Upper lobe of left lung (tissue), 6 donors: ENCODE data around the gene CAPN5. TPM values are rescaled to one million over a fixed set of nuclear protein-coding genes. Genes with fewer than 3 reads are reported as not detected.

ENCODE experiments used
- ATAC-seq, 2 donors: fragments of 200-7000 bp; cut with Tn5 transposase; one replicate each; pipeline ENCODE4 v1.9.1; 2022; ENCODE audit warnings: mild to moderate bottlenecking in 2 of 2, moderate library complexity in 2 of 2; ENCODE audit not compliant: low FRiP score in 2 of 2
- DNase-seq, 2 donors: peaks; one replicate each; pipeline ENCODE4 v3.0.0-alpha.2; 2019 to 2020
- H3K27ac ChIP-seq, 4 donors: fragments of 200-600 bp; sonication (generic); one replicate each; pipeline ENCODE4 v1.5.1; 2016 to 2019
- H3K27me3 ChIP-seq, 4 donors: fragments of 200-600 bp; sonication (generic); one replicate each; pipeline ENCODE4 v1.5.1; 2017 to 2019
- H3K36me3 ChIP-seq, 4 donors: fragments of 200-600 bp; sonication (generic); one replicate each; pipeline ENCODE4 v1.5.1; 2016 to 2019
- H3K4me1 ChIP-seq, 4 donors: fragments of 200-600 bp; sonication (generic); one replicate each; pipeline ENCODE4 v1.5.1; 2018 to 2019
- H3K4me3 ChIP-seq, 4 donors: fragments of 200-600 bp; sonication (generic); one replicate each; pipeline ENCODE4 v1.5.1; 2017 to 2019; ENCODE audit warnings: mild to moderate bottlenecking in 2 of 4, moderate library complexity in 1 of 4
- H3K9me3 ChIP-seq, 4 donors: fragments of 200-600 bp; sonication (generic); one replicate each; pipeline ENCODE4 v1.5.1; 2018 to 2019
- EP300 ChIP-seq, 4 donors: sonication (generic); formaldehyde crosslinking; IDR thresholded peaks; one replicate each; pipeline ENCODE4 v1.5.1; 2017; ENCODE audit warnings: antibody characterized with exemption in 4 of 4, control low read depth in 2 of 4
- POLR2A ChIP-seq, 4 donors: fragments of 450-650 bp; IDR thresholded peaks; one replicate each; pipeline ENCODE4 v1.5.1; 2016 to 2017; ENCODE audit warnings: antibody characterized with exemption in 4 of 4, mild to moderate bottlenecking in 2 of 4
- POLR2AphosphoS5 ChIP-seq, 2 donors: sonication (generic); formaldehyde crosslinking; IDR thresholded peaks; one replicate each; pipeline ENCODE4 v1.5.1; 2017; ENCODE audit warnings: antibody characterized with exemption in 2 of 2
- WGBS, 2 donors: methylation state at CpG; one replicate each; pipeline ENCODE4 v1.1.5; 2017 to 2018; 5-methylcytosine and 5-hydroxymethylcytosine counted together
- total RNA-seq, 6 donors: library from RNA; depleted of rRNA in 4 of 6; stranded (reverse); fragments of >200 nt in 4 of 6; gene quantifications; one replicate each; pipeline versions ENCODE4 v1.1.0 to v1.2.1, GENCODE V29; 2016 to 2021
- TF ChIP-seq, protein P1 (sequence below), 6 experiments: fragments of 450-650 bp in 4 of 6; fragments of 200-600 bp in 2 of 6; sonication (generic) in 2 of 6; IDR thresholded peaks; one replicate each; pipeline ENCODE4 v1.5.1; 2016 to 2019; ENCODE audit warnings: antibody characterized with exemption in 6 of 6
- donor health status: DM: no; HTN: no; CAD: no; lungs with moderate emphysema.
- donor health status: DM: no; HTN: yes; CAD: no; lungs with severe emphysema.

Gene CAPN5
- total RNA-seq, 6 donors from 2014 or later = 2.6 to 8.4 (median 4.4) TPM

DNA sequence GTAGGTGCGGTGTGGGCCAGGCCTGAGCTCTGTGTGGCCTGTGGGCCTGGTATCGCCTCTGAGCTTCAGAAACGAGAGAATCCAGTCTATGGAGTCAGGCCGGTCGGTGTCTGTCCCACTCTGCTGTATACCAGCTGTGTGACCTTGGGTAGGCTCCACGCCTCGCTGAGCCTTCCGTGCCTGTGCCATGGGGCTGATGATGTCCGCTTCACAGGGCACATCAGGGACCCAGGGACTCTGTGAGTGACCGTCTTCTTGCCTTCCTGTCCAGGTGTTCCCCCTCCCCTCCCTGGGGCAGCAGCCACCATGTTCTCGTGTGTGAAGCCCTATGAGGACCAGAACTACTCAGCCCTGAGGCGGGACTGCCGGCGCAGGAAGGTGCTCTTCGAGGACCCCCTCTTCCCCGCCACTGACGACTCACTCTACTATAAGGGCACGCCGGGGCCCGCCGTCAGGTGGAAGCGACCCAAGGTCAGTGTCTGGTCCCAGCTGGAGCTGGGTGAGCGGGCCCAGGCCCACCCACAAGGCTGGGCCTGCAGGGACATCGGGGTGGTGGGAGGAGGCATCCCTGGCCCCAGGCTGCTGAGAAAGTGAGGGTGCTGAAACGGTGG, 17.9 kb downstream of the CAPN5 start:
- no peak overlapping the region for H3K27ac ChIP-seq
- H3K36me3 ChIP-seq = no peaks in the 10 kb centered on the region
- 93 to 95% methylated on average over 17 to 23 of the region's 25 CpGs for WGBS, 2 donors
- ATAC-seq (no peak), DNase-seq (peak; percentile 16 to 73)
- H3K27me3 ChIP-seq = no peaks in the 10 kb centered on the region
- H3K4me3 ChIP-seq = no peak overlapping the region
- H3K9me3 ChIP-seq = no peaks in the 10 kb centered on the region
- no peak for TF ChIP-seq EP300 (IDR thresholded peaks at IDR 0.05)
- TF ChIP-seq POLR2AphosphoS5 (IDR thresholded peaks at IDR 0.05) = no peak
- TF ChIP-seq, protein P1, sequence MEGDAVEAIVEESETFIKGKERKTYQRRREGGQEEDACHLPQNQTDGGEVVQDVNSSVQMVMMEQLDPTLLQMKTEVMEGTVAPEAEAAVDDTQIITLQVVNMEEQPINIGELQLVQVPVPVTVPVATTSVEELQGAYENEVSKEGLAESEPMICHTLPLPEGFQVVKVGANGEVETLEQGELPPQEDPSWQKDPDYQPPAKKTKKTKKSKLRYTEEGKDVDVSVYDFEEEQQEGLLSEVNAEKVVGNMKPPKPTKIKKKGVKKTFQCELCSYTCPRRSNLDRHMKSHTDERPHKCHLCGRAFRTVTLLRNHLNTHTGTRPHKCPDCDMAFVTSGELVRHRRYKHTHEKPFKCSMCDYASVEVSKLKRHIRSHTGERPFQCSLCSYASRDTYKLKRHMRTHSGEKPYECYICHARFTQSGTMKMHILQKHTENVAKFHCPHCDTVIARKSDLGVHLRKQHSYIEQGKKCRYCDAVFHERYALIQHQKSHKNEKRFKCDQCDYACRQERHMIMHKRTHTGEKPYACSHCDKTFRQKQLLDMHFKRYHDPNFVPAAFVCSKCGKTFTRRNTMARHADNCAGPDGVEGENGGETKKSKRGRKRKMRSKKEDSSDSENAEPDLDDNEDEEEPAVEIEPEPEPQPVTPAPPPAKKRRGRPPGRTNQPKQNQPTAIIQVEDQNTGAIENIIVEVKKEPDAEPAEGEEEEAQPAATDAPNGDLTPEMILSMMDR (IDR thresholded peaks at IDR 0.05) = no peak
- no peak for TF ChIP-seq POLR2A (IDR thresholded peaks at IDR 0.05)
- peaks cover 12 to 15% (median 13%) of the 10 kb centered on the region in 4 donors for H3K4me1 ChIP-seq

DNA sequence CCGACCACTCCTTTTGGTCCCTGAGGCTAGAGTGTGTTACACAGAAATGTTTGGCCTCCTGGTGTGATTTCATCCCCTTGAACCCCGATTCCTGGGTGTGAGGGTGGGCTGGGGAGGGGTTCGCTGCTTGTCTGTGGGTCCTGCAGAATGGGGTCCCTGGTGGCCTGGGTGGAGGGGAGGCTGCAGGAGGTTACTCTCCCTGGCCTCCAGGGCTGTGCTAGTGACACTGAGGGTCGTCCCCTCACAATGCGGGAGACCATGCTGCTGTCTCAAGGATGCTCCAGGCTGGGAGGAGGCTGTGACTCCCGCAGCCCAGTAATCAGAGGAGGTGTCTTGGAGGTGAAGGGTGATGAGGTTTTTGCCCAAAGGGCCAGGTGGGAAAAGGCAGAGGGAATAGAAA, 18.9 kb downstream of the CAPN5 start:
- DNase-seq (no peak), ATAC-seq (no peak)
- WGBS, 2 donors = 87 to 94% methylated on average over 5 to 6 of the region's 6 CpGs
- no peaks in the 10 kb centered on the region for H3K9me3 ChIP-seq
- H3K4me1 ChIP-seq = peaks cover 12 to 15% (median 13%) of the 10 kb centered on the region in 4 donors
- no peaks in the 10 kb centered on the region for H3K36me3 ChIP-seq
- H3K27ac ChIP-seq = no peak overlapping the region
- TF ChIP-seq, protein P1 (IDR thresholded peaks at IDR 0.05) = no peak
- TF ChIP-seq EP300 (IDR thresholded peaks at IDR 0.05) = no peak
- no peak for TF ChIP-seq POLR2A (IDR thresholded peaks at IDR 0.05)
- TF ChIP-seq POLR2AphosphoS5 (IDR thresholded peaks at IDR 0.05) = no peak
- no peak overlapping the region for H3K4me3 ChIP-seq
- H3K27me3 ChIP-seq = no peaks in the 10 kb centered on the region

DNA sequence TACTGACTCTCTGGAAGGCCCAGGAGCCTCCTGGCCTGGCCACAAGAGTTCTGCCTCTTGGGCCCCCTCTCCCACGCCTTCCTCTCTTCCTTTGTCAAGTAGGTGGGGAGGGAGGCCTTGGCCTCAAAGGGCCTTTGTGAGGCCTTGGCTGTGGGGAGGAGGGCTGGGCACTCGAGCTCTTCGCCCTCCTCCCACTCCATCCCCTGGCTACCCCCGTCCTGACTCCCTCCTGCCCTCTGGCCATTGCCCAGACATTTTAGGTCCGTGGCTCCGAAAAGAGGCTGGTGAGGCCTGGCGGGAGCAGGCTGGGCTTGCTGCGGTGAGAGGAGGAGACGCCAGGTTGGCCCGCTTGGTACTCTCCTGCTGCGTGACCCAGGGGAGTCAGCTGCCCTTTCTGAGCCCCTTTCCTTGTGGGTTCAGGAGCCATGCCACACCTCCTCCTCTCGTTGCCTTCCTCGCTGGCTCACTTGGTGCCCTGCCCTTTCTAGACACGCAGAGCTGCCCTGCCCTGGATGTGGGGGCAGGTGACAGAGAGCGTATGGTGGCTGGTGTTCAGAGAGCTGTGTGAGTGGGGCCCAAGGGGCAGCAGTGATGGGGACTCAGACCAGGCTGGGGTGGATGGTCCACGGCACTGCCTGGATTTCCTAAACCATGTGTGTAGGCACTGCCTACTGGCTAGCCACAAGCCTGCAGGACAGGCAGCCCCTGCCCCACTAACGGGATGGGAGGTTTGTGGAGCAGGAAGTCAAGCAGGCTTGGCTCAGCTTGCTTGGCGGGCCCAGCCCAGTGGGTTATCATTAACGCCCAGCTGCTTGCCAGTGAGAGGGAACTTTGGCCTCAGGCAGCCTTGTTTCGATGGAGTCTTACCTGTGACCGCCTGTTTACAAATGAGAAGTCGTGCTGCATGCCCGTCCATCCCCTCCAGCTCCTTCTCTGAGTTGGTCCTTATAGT, 20.0 kb downstream of the CAPN5 start:
- Histone ChIP-seq H3K27ac (no peak overlapping the region), H3K27me3 (no peaks in the 10 kb centered on the region), H3K36me3 (no peaks in the 10 kb centered on the region), H3K4me1 (peaks cover 12 to 15% (median 13%) of the 10 kb centered on the region in 4 donors), H3K9me3 (no peaks in the 10 kb centered on the region), H3K4me3 (no peak overlapping the region)
- DNase-seq (no peak), ATAC-seq (no peak)
- 84% methylated on average over 10 to 23 of the region's 23 CpGs for WGBS, 2 donors
- TF ChIP-seq EP300 (IDR thresholded peaks at IDR 0.05) (no peak), POLR2A (IDR thresholded peaks at IDR 0.05) (no peak), POLR2AphosphoS5 (IDR thresholded peaks at IDR 0.05) (no peak)
- TF ChIP-seq, protein P1 (IDR thresholded peaks at IDR 0.05) = no peak

DNA sequence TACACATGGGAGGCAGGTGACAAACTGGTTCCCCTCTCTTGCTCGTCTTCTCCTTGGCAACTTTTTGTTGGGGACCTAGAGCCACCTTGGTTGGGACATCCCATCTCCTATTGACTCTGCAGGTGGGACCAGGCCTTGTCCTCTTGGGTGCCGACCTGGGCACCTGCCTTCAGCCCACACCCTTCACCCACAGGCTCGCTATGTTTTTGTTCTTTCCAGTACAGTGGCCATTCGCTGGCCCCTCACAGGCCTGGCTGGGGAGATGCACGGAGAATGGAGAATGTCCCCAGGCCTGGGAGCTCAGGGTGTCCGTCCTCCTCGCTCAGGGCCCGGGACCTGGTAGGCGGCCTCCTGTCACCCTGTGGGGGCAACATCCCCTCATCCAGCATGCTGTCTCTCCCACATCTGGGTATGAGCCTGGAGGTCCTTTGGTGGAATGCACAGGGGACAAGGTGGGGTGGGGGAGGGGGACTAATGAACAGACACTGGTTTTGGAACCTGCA, 21.0 kb downstream of the CAPN5 start:
- H3K27me3 ChIP-seq = no peaks in the 10 kb centered on the region
- no peak overlapping the region for H3K4me3 ChIP-seq
- ATAC-seq = no peak
- H3K27ac ChIP-seq = no peak overlapping the region
- H3K36me3 ChIP-seq = no peaks in the 10 kb centered on the region
- no peak for DNase-seq
- H3K9me3 ChIP-seq = no peaks in the 10 kb centered on the region
- no peak for TF ChIP-seq POLR2A (IDR thresholded peaks at IDR 0.05)
- no peak for TF ChIP-seq POLR2AphosphoS5 (IDR thresholded peaks at IDR 0.05)
- TF ChIP-seq, protein P1 (IDR thresholded peaks at IDR 0.05) = no peak
- TF ChIP-seq EP300 (IDR thresholded peaks at IDR 0.05) = no peak
- 92 to 95% methylated on average over 8 to 9 of the region's 9 CpGs for WGBS, 2 donors
- peaks cover 6 to 8% (median 7%) of the 10 kb centered on the region in 4 donors for H3K4me1 ChIP-seq
